HG03108 (cell line): ENCODE data around the gene SLC38A2.
A peak's percentile ranks its signal among the peaks of the same experiment; 100 is the strongest.

Source experiments
- ATAC-seq: cut with Tn5 transposase; IDR thresholded peaks from one replicate; pipeline ENCODE4 v1.9.1; 2021; ENCODE audit warnings: moderate library complexity; ENCODE audit not compliant: unreplicated experiment

SLC38A2 gene

GRCh38 chr12:46376579-46376978 is 4.0 kb upstream of the SLC38A2 start:
- no peak for ATAC-seq

- no peak for ATAC-seq
Measured at GRCh38 chr12:46374711-46375110, 2.1 kb upstream of the SLC38A2 start.

- ATAC-seq, result no peak
Measured at GRCh38 chr12:46374310-46374709, 1.7 kb upstream of the SLC38A2 start.

GRCh38 chr12:46373301-46374296 is 1.0 kb upstream of the SLC38A2 start:
- no peak for ATAC-seq

GRCh38 chr12:46371718-46372543 is 642 bp downstream of the SLC38A2 start:
- ATAC-seq, result peak; percentile 11

GRCh38 chr12:46370792-46371717 is 1.5 kb downstream of the SLC38A2 start:
- ATAC-seq, result peak; percentile 50

GRCh38 chr12:46370380-46370734 is 2.2 kb downstream of the SLC38A2 start:
- no peak for ATAC-seq

GRCh38 chr12:46369474-46370379 is 2.8 kb downstream of the SLC38A2 start:
- ATAC-seq, result no peak

GRCh38 chr12:46369095-46369473 is 3.5 kb downstream of the SLC38A2 start:
- ATAC-seq, result no peak

- ATAC-seq, result no peak
Measured at GRCh38 chr12:46368684-46369083, 3.9 kb downstream of the SLC38A2 start.

GRCh38 chr12:46368138-46368537 is 4.4 kb downstream of the SLC38A2 start:
- ATAC-seq, result no peak

- no peak for ATAC-seq
Measured at GRCh38 chr12:46367351-46368029, 5.1 kb downstream of the SLC38A2 start.

- ATAC-seq, result no peak
Measured at GRCh38 chr12:46366771-46367170, 5.8 kb downstream of the SLC38A2 start.

GRCh38 chr12:46365951-46366379 is 6.6 kb downstream of the SLC38A2 start:
- no peak for ATAC-seq

- no peak for ATAC-seq
Measured at GRCh38 chr12:46364777-46365580, 7.6 kb downstream of the SLC38A2 start.

GRCh38 chr12:46364300-46364696 is 8.3 kb downstream of the SLC38A2 start:
- ATAC-seq, result no peak

GRCh38 chr12:46363582-46364299 is 8.8 kb downstream of the SLC38A2 start:
- ATAC-seq, result no peak
